ENCODE measurements around the gene GPD2.
"Not testable (repeated sequence)": the region's sequence is repeated elsewhere in the genome, so short reads cannot be mapped to it uniquely, and the experiment has no call there.

The GPD2 gene

DNA sequence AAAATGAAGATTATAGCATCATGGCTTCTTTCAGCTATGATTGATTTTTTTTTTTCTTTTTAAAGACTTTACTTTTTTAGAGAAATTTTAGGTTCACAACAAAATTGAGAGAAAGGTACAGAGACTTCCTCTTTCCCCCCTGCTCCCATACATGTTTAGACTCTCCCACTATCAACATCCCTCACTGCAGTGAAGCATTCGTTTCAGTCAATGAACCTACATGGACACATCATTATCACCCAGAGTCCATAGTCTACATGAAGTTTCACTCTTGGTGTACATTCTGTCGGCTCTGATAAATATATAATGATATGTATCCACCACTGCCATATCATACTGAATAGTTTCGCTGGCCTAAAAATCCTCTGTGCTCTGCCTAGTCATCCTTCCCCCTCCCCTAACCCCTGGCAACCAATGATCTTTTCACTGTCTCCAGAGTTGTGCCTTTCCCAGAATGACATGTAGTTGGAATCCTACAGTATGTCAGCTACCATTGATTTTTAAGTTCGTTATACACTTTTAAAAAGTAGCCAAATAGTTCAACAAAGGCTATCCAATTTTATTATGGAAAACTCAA, 86.8 kb downstream of the GPD2 start:
- TF ChIP-seq, protein P1, sequence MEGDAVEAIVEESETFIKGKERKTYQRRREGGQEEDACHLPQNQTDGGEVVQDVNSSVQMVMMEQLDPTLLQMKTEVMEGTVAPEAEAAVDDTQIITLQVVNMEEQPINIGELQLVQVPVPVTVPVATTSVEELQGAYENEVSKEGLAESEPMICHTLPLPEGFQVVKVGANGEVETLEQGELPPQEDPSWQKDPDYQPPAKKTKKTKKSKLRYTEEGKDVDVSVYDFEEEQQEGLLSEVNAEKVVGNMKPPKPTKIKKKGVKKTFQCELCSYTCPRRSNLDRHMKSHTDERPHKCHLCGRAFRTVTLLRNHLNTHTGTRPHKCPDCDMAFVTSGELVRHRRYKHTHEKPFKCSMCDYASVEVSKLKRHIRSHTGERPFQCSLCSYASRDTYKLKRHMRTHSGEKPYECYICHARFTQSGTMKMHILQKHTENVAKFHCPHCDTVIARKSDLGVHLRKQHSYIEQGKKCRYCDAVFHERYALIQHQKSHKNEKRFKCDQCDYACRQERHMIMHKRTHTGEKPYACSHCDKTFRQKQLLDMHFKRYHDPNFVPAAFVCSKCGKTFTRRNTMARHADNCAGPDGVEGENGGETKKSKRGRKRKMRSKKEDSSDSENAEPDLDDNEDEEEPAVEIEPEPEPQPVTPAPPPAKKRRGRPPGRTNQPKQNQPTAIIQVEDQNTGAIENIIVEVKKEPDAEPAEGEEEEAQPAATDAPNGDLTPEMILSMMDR (IDR thresholded peaks at IDR 0.05; ENCODE audit: low read length, missing control alignments), result no peak
- DNase-seq (ENCODE audit: low read depth), result no peak
- no peak overlapping the region for H3K4me3 ChIP-seq (replicated peaks; ENCODE audit: low read depth, low read length)

- TF ChIP-seq, protein P1 (IDR thresholded peaks at IDR 0.05; ENCODE audit: low read length, missing control alignments), result no peak
- no peak for DNase-seq (ENCODE audit: low read depth)
Measured at GRCh38 chr2:156526950-156527636, 90.9 kb downstream of the GPD2 start.

GRCh38 chr2:156528583-156528982, 92.4 kb downstream of the GPD2 start:
- not testable (repeated sequence) for H3K4me3 ChIP-seq (replicated peaks; ENCODE audit: low read depth, low read length); DNase-seq (ENCODE audit: low read depth)

More at GRCh38 chr2:156526950-156527636, 90.9 kb downstream of the GPD2 start:
- H3K4me3 ChIP-seq (replicated peaks; ENCODE audit: low read depth, low read length), result no peak overlapping the region

DNA sequence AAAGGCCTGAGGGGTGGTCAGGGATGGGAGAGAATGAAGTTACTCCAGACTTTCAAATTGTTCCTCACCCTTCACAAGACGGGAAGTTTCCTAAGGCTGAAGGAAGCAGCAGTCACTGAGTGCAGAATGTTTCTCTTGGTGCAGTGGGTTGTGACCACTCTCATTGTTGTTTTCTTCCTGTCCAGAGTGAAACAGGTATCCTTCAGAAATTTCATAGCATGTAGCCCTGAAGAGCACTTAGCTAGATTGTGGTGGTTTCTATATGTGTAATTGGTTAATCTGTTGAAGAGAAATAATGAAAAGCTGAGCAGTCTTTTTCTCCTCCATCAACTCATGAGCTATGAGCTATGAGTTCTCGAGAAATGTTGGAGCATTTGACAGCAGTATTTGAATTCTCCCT, 96.8 kb downstream of the GPD2 start:
- TF ChIP-seq, protein P1 (IDR thresholded peaks at IDR 0.05; ENCODE audit: low read length, missing control alignments), result no peak
- no peak for DNase-seq (ENCODE audit: low read depth)
- no peak overlapping the region for H3K4me3 ChIP-seq (replicated peaks; ENCODE audit: low read depth, low read length)

- TF ChIP-seq, protein P1 (IDR thresholded peaks at IDR 0.05; ENCODE audit: low read length, missing control alignments), result no peak
- no peak overlapping the region for H3K4me3 ChIP-seq (replicated peaks; ENCODE audit: low read depth, low read length)
- DNase-seq (ENCODE audit: low read depth), result no peak
Measured at GRCh38 chr2:156536534-156536933, 100.4 kb downstream of the GPD2 start.

DNA sequence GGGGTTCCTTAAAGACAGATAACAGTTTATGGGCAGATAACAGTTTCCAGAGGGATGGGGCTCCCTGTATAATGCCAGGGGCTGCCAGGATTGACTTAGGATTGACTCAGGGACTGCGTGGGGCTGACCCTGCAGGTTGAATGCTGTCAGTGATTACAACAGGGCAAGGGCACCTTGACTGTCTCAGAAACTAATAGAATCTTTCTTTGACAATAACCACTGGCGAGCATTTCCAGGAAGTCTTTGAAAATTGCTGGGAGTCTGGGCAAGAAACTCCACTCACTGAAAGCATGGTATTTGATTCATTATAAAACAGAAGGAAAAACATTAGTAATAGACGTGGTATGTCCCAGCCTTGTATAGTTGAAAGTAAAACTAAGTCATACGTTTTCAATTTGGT, 101.0 kb downstream of the GPD2 start:
- TF ChIP-seq, protein P1 (IDR thresholded peaks at IDR 0.05; ENCODE audit: low read length, missing control alignments), result no peak
- DNase-seq (ENCODE audit: low read depth), result peak; percentile 32
- no peak overlapping the region for H3K4me3 ChIP-seq (replicated peaks; ENCODE audit: low read depth, low read length)

DNA sequence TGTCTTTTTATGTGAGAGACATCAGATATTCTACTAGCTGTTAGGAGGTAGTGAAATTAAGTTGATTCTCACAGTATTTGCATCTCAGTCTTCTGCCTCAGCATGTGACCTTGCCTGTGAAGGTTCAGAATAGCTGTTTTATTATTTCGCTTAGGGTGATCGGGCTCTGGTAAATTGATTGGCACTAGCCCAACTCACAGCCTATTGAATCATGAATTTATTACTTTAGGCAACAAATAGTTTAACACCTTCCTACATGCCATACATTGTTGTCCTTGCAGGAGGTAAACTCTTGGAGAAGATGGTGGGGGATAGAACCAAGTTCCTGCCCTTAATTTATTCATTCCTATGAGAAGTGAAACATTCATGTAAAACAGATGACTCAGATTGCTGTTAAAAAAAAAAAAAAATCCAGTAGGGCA, 101.9 kb downstream of the GPD2 start:
- no peak for DNase-seq (ENCODE audit: low read depth)
- TF ChIP-seq, protein P1 (IDR thresholded peaks at IDR 0.05; ENCODE audit: low read length, missing control alignments), result no peak
- H3K4me3 ChIP-seq (replicated peaks; ENCODE audit: low read depth, low read length), result no peak overlapping the region
